Right cardiac atrium (tissue), 5 donors: ENCODE measurements around the gene CYP2W1. TPM values are rescaled to one million over a fixed set of nuclear protein-coding genes. Genes with fewer than 3 reads are reported as not detected.

ENCODE experiments used
- ATAC-seq, 2 donors: fragments of 200-7000 bp; cut with Tn5 transposase; one replicate each; pipeline versions ENCODE4 v1.8.0 to v1.9.1; 2020; ENCODE audit warnings: moderate library complexity in 2 of 2, mild to moderate bottlenecking in 1 of 2
- DNase-seq, 3 donors: peaks; one replicate each; pipeline ENCODE4 v3.0.0-alpha.2; 2020
- H3K27ac ChIP-seq: one replicate; pipeline ENCODE4 v1.5.1; 2013; ENCODE audit warnings: mild to moderate bottlenecking, low read length, control low read depth, moderate library complexity
- H3K27me3 ChIP-seq: one replicate; pipeline ENCODE4 v1.6.1; 2013; ENCODE audit not compliant: control insufficient read depth, insufficient read depth
- H3K4me1 ChIP-seq: one replicate; pipeline ENCODE4 v1.6.1; 2013; ENCODE audit warnings: low read length; ENCODE audit not compliant: control insufficient read depth, insufficient read depth
- H3K4me3 ChIP-seq: one replicate; pipeline ENCODE4 v1.5.1; 2013; ENCODE audit warnings: low read length, control low read depth
- H3K9me3 ChIP-seq: one replicate; pipeline ENCODE4 v1.6.1; 2013; ENCODE audit warnings: low read length; ENCODE audit not compliant: control insufficient read depth
- WGBS: extraction: QIAGEN DNeasy Blood & Tissue Kit; methylation state at CpG from one replicate; pipeline ENCODE4 v1.1.7; 2013; 5-methylcytosine and 5-hydroxymethylcytosine counted together
- intact Hi-C, 4 donors: fragments of 100-400 bp; cut with DNase I; formaldehyde crosslinking; loops; one replicate each; pipeline versions ENCODE4 v1.11.0 to v1.14.0; 2022 to 2023
- polyA plus RNA-seq: library from polyadenylated mRNA; stranded (reverse); fragments of 200-250 nt; gene quantifications from one replicate; pipeline ENCODE4 v1.2.3, GENCODE V29; 2013
- total RNA-seq, 4 donors: library from RNA; stranded (reverse); fragmentation: NEBNext Ultra II Directional; extraction: Animal tissue kit (Norgen Biotek cat#: 25700); gene quantifications; one replicate each; pipeline ENCODE4 v1.2.1, GENCODE V29; 2021
- donor health status: healthy with polysubstance abuse.
- donor health status: DM: no; HTN: yes; CAD: no.
- donor health status: DM: no; HTN: no; CAD: no.
- donor health status: DM: no; HTN: yes; CAD: no; lungs with severe emphysema.
- donor health status: DM: yes; HTN: yes; CAD: no.

The CYP2W1 gene
- total and polyA plus RNA-seq, 5 donors, result not detected

DNA sequence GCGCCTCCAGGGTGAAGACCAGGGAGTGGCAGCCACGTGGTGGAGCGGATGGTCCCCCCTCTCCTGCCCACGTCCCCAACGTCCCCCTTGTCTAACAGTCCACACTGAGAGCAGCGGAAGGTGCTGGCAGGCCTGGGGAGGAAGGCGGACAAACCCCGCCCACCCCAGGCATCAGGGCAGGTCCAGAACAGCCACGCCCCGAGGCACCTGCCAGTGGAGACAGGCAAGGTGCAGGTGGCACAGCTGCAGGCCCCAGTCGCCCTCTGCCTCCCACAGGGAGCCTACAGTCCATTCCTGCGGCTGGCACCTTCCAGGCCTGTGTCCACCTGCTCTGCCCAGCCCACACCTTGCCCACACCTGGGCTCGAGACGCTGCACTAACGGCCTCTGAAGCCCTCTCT, 24.9 kb downstream of the CYP2W1 start:
- H3K9me3 ChIP-seq, result no peaks in the 10 kb centered on the region
- WGBS, result 86% methylated on average over 15 of the region's 15 CpGs
- DNase-seq, result no peak
- no peak overlapping the region for H3K4me3 ChIP-seq
- no peak for ATAC-seq
- intact Hi-C loops, result no loop called here
- H3K4me1 ChIP-seq, result no peaks in the 10 kb centered on the region
- H3K27ac ChIP-seq, result no peak overlapping the region
- H3K27me3 ChIP-seq, result no peaks in the 10 kb centered on the region

DNA sequence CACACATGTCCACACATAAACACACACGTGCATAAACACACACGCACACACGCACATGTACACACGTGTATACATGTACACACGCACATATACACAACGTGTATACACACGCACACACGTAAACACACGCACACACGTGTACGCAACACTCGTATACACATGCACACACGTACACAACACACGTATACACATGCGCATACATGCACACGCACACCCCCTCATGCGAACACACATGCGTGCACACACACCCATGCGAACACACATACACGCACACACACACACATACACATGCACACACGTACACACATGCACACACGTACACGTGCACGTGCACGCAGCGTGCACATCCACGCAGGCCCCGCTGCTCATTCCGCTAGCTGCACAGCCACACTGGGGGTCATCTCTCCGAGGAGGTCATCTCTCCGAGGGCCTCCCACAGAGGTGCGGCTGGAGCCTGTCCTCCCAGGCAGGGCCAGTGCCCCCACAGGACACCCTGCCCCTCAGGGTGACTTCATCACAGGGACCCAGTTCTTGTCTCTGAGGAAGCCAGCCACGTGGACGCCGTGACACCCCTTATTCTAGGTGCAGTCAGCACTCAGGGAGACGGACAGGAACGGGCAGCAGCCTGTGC, 25.9 kb downstream of the CYP2W1 start:
- H3K4me1 ChIP-seq, result no peaks in the 10 kb centered on the region
- intact Hi-C loops, result no loop called here
- DNase-seq (no peak), ATAC-seq (no peak)
- H3K27me3 ChIP-seq, result no peaks in the 10 kb centered on the region
- 94% methylated on average over 37 of the region's 37 CpGs for WGBS
- no peaks in the 10 kb centered on the region for H3K9me3 ChIP-seq
- no peak overlapping the region for H3K27ac ChIP-seq
- no peak overlapping the region for H3K4me3 ChIP-seq

DNA sequence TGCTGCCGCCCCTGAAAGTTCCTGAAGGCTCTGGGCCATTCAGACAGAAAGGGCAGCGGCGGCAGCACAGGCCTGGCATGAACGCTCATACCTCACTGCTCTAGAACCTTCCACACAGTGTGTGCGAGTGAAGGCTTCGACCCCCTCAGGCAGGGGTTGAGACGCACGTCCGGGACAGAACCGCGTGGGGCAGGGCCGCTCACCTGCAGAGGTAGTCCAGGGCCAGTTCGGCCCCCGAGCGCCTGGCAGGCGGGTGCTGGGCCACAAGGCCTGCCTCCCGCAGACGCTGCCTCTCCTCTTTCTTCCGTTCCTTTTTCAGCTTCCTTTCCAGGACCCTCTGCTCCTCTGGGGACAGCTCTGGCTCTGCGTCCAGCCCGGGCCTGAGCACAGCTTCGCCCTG, 26.8 kb downstream of the CYP2W1 start:
- Histone ChIP-seq H3K4me1 (no peaks in the 10 kb centered on the region), H3K4me3 (no peak overlapping the region), H3K27ac (no peak overlapping the region), H3K27me3 (no peaks in the 10 kb centered on the region), H3K9me3 (no peaks in the 10 kb centered on the region)
- intact Hi-C loops, result loop anchor here in 1 of 4 donors (5.0 kb wide), 1 partner anchor 53 kb away; no protein-coding TSS in a partner anchor
- ATAC-seq, result no peak
- no peak for DNase-seq
- 93% methylated on average over 22 of the region's 22 CpGs for WGBS

DNA sequence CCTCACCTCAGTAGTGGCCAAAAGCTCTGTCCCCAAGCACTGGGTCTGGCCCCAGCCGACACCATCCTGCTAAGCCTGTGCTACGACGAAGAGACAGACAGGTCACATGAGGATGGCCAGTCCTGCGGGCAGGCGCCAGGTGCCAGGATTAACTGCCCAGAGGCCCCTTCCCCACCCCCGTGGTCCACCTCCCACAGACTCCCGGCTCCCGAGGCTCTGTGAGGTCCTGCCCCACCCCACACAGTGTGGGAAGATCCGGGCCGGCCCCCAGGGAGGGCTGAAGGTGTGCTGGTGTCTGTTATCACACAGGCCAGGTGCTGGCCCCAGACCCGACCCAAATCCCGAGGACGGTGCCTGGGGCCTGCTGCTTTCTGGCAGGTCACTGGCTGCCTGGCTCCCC, 27.2 kb downstream of the CYP2W1 start:
- 86% methylated on average over 13 of the region's 13 CpGs for WGBS
- Histone ChIP-seq H3K9me3 (no peaks in the 10 kb centered on the region), H3K27me3 (no peaks in the 10 kb centered on the region), H3K27ac (no peak overlapping the region), H3K4me3 (no peak overlapping the region), H3K4me1 (no peaks in the 10 kb centered on the region)
- intact Hi-C loops, result loop anchor here in 1 of 4 donors (5.0 kb wide), 1 partner anchor 52 kb away; no protein-coding TSS in a partner anchor
- DNase-seq (no peak), ATAC-seq (no peak)

DNA sequence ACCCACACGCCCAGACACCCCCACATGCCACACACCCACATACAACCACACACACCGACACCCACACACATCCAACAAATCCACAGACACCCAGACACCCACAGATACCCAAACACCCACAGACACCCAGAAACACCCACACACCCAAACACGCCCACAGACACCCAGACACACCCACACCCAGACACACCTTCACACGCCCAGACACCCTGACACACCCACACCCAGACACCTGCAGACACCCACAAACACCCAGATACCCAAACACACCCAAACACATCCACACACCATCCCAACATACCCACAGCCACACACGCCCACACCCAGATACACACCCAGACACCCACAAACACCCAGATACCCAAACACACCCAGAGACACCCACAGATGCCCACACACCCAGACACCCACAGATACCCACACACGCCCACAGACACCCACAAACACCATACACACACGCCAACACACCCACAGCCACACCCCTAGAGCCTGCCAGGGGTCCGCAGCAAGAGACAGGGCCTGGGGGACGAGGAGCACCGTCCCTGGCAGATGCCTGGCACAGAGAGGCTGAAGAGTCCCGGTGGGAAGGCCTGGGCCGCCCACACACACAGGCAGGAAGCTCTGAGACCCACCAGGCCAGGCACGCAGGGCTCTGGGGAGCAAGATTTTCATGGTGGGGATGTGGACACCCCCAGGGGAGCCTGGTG, 28.5 kb downstream of the CYP2W1 start:
- Histone ChIP-seq H3K27me3 (no peaks in the 10 kb centered on the region), H3K27ac (no peak overlapping the region), H3K9me3 (no peaks in the 10 kb centered on the region), H3K4me3 (no peak overlapping the region), H3K4me1 (no peaks in the 10 kb centered on the region)
- intact Hi-C loops, result loop anchor here in 1 of 4 donors (5.0 kb wide), 1 partner anchor 51 kb away; no protein-coding TSS in a partner anchor
- 84% methylated on average over 13 of the region's 13 CpGs for WGBS
- DNase-seq (no peak), ATAC-seq (no peak)

DNA sequence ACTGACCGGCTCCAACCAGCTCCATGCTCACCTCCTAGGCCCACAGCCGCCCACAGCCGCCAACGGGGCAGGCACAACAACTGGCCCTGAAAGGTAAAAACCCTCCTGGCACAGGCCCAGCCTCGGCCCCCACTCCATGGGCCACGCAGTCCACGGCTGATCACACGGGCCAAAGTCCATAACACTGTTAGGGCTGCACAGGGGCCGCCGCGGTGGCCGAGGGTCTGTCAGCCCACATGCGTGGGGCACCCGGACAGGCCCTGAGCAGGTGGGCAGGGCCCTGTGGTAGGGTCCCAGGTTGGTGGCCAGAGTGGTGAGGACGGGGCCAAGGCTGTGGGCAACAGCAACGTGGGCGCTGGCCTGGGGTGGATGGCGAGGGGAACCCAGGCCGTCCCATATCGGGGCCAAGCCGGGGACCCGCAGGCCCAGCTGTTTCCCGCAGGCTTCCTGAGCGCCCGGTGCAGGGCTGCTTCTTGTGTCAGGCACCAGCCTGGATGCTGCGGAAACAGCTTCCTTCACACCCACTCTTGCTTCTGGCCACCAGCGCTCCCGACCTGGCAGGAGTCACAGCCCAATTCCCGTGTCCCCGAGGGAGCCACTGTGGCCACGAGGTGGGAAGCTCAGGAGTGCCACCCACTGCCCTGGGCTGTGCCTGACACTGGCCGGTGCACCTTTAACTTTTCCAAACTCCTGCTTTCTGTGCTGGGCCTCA, 29.2 kb downstream of the CYP2W1 start:
- Histone ChIP-seq H3K27me3 (no peaks in the 10 kb centered on the region), H3K9me3 (no peaks in the 10 kb centered on the region), H3K27ac (no peak overlapping the region), H3K4me3 (no peak overlapping the region), H3K4me1 (no peaks in the 10 kb centered on the region)
- 82% methylated on average over 32 of the region's 32 CpGs for WGBS
- ATAC-seq (no peak), DNase-seq (no peak)
- intact Hi-C loops, result loop anchor here in 1 of 4 donors (5.0 kb wide), 1 partner anchor 50 kb away; no protein-coding TSS in a partner anchor

DNA sequence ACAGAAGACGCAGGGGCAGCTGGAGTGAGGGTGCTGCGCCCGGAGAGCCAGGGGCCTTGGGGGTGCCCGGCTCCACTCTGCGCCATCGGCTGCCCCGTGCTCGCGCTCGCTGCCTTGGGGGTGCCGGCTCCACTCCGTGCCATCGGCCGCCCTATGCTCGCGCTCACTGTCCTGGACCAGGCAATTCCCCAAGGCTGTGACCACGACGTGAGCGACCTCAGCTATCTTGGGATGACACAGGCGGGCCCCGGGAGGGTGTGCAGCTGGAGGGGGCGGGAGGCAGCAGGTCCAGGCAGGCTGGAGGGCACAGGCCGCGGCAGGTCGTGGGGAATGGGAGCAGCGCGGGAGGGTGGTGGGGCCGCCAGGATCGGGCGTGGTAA, 29.7 kb downstream of the CYP2W1 start:
- ATAC-seq (no peak), DNase-seq (no peak)
- no peak overlapping the region for H3K27ac ChIP-seq
- no peaks in the 10 kb centered on the region for H3K27me3 ChIP-seq
- intact Hi-C loops, result loop anchor here in 1 of 4 donors (5.0 kb wide), 1 partner anchor 50 kb away; no protein-coding TSS in a partner anchor
- 87% methylated on average over 30 of the region's 30 CpGs for WGBS
- no peaks in the 10 kb centered on the region for H3K4me1 ChIP-seq
- H3K4me3 ChIP-seq, result no peak overlapping the region
- no peaks in the 10 kb centered on the region for H3K9me3 ChIP-seq

DNA sequence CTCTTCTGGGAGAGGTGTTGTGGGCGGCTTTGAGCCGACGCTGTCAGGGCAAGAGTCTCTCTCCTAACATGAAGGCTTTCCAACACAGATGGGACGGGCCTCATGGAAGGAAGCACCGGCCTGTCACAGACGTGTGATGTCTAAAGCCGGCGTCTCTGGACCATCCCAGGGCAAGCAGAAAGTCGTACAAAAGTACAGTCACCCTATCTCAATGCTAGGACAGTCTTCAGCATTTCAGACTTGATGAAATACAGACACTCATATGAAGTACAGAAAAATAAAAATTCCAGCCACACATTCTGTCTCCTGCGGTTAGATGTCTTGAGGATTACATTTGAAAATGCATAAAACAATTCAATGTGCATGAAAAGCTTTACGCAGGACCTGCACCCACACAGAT, 30.6 kb downstream of the CYP2W1 start:
- WGBS, result 70% methylated on average over 11 of the region's 11 CpGs
- H3K4me1 ChIP-seq, result no peaks in the 10 kb centered on the region
- H3K9me3 ChIP-seq, result no peaks in the 10 kb centered on the region
- intact Hi-C loops, result loop anchor here in 1 of 4 donors (5.0 kb wide), 1 partner anchor 49 kb away; no protein-coding TSS in a partner anchor
- no peak for ATAC-seq
- H3K27ac ChIP-seq, result no peak overlapping the region
- DNase-seq, result no peak
- no peaks in the 10 kb centered on the region for H3K27me3 ChIP-seq
- no peak overlapping the region for H3K4me3 ChIP-seq

DNA sequence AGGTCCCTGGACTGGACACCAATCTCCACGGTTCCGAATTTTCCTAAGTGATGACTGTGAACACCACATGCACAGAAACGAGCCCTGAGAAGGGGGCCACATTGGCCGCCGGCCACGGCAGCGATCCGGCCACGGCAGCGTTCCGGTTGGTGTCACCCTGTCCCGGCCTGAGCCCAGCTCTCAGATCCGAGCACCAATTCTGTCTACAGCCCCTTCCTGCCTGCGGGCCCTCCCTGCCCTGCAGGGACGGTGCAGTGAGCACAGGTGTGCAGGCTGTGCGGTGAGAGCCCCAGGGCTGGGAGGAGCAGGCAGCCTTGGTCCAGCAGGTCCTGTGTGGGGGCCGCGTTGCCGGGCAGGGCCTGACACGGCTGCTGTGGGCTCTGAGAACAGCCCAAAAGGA, 31.7 kb downstream of the CYP2W1 start:
- no peaks in the 10 kb centered on the region for H3K4me1 ChIP-seq
- 91% methylated on average over 20 of the region's 20 CpGs for WGBS
- no peak overlapping the region for H3K27ac ChIP-seq
- intact Hi-C loops, result loop anchor here in 1 of 4 donors (5.0 kb wide), 1 partner anchor 48 kb away; no protein-coding TSS in a partner anchor
- no peak for ATAC-seq
- H3K27me3 ChIP-seq, result no peaks in the 10 kb centered on the region
- no peaks in the 10 kb centered on the region for H3K9me3 ChIP-seq
- no peak overlapping the region for H3K4me3 ChIP-seq
- peak in 1 of 3 donors; percentile 27 for DNase-seq

DNA sequence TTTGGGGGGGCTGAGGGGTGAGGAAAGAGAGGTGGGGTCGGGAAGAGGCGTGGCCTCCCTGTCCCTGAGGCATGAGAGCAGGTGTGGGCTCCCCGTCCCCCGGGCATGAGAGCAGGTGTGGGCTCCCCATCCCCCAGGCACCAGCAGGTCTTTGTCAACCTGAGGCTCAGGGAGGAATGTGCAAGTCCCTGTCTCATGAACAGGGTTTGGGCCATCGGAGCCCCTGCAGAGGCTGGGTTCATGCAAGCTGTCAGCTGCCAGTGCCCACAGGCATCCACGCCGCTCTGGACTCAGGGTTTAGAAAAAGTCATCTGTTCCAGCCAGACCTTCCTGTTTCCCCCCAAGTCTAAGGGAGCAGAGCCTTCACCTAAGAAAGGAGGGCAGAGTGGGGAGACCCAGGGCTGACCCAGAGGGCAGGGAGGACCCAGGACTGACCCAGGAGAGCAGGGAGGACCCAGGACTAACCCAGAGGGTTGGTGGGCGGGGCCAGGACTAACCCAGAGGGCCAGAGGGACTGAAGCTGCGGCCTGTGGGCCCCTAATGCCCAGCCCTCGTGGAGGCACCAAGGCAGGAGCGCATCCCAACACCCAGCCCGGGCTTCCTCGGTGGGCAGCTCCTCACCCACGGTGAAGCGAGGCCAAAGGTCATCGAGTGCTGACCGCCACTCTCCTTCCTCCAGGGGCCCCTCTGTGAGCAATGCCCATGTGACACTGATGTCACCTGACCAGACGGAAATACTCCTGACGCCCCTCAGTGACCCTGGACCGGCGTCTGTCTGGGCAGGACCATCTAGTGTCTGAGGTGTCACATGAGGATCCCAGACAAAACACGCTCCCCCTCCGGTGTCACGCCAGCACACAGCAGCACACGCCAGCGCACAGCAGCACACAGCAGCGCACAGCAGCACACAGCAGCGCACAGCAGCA, 32.5 kb downstream of the CYP2W1 start:
- 73% methylated on average over 28 of the region's 28 CpGs for WGBS
- peak in 1 of 2 donors; percentile 30 for ATAC-seq
- intact Hi-C loops, result no loop called here

More for the DNA sequence above, 32.5 kb downstream of the CYP2W1 start:
- Histone ChIP-seq H3K27me3 (no peaks in the 10 kb centered on the region), H3K4me1 (no peaks in the 10 kb centered on the region), H3K27ac (no peak overlapping the region), H3K4me3 (no peak overlapping the region), H3K9me3 (no peaks in the 10 kb centered on the region)
- DNase-seq, result peak in 1 of 3 donors; percentile 55
